GM21723 (cell line): ENCODE results near the gene ADAP2.
"Not testable (repeated sequence)": the region's sequence is repeated elsewhere in the genome, so short reads cannot be mapped to it uniquely, and the experiment has no call there.

Source experiments
- ATAC-seq: cut with Tn5 transposase; IDR thresholded peaks from one replicate; pipeline ENCODE4 v1.9.1; 2021; ENCODE audit warnings: mild to moderate bottlenecking, moderate library complexity; ENCODE audit not compliant: unreplicated experiment

Gene ADAP2

DNA sequence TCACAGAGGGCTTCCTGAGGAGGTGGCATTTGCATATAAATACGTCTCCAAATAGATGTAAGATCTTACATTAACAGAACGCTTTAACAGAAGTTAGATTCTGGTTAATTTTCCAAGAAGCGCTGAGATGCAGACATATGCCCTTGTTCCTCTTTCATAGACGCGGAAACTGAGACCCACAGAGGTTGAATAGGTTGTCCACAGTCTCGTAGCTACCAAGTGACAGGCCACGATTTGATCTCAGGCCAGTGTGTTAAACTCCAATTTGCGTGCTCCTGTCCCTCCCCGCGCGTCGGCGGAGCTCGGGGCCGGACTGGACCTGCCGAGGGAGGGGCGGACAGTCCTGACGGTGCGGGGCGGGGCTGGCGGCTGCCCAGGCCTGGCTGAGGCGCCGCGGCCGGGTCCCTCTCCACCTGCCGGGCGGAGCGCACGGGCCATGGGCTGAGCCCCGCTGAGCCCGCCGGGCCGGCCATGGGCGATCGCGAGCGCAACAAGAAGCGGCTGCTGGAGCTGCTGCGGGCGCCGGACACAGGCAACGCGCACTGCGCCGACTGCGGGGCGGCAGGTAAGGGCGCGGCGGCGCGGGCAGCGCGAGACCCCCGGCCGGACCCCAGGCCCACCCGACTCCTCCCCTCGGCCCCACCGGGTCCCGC lies at the start of gene ADAP2:
Gene ADAP2, plus strand, starts transcription at position 402 of the 653 bp plus-strand sequence. Its CDS starts 70 bp downstream, at position 472.
- ATAC-seq, result no peak

GRCh38 chr17:30886187-30886586 lies 35.6 kb upstream of the ADAP2 start:
- no peak for ATAC-seq

GRCh38 chr17:30894236-30894635 lies 27.5 kb upstream of the ADAP2 start:
- ATAC-seq, result no peak

GRCh38 chr17:30897311-30897710 lies 24.4 kb upstream of the ADAP2 start:
- ATAC-seq, result no peak

GRCh38 chr17:30905742-30906100 lies 16.0 kb upstream of the ADAP2 start:
- peak; percentile 23 for ATAC-seq

DNA sequence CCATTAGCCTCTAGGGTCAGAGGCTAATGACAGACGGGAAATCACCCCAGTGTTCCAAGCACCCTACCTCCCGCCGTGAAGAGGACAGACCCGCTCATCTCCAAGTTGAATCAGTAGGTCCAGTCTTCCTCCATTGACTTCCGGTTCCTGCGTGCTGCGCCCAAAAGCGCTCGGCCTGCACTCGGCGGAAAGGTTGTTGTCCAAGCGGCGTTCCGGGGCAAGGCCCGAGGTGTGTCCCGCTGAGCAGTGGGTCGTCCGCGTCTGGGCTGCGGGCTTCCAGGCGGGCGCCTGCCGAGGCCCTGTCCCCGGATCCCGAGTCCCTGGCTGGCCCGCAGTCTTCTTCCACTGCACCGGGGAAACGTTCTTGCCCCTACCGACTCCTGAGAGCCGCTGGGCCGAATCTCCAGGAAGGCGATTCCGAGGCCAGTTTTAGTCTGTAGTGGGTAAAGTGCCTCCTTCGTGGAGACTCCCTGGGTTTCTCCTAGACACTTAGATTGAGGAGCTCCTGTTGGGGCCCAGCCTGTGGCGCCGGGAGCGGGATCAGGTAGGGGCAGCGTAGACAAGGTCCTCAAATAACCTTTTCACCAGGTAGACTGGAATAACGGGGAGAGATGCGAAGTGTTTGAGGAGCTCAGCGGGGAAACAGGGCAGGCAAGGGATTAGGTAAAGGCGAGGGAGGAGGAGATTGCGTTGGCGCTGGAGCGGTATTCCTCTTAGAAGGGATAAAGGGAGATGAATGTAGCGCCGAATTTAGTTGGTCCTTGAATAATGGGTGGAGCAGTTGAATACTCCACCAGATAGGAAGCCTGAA lies 15.4 kb upstream of the ADAP2 start, which contains the start of gene TEFM:
Gene TEFM, minus strand, starts transcription at position 138 of the 811 bp plus-strand sequence. Its CDS starts 40 bp downstream, at position 98.
- peak; percentile 83 for ATAC-seq

GRCh38 chr17:30908717-30909420 lies 12.9 kb upstream of the ADAP2 start:
- ATAC-seq, result no peak

DNA sequence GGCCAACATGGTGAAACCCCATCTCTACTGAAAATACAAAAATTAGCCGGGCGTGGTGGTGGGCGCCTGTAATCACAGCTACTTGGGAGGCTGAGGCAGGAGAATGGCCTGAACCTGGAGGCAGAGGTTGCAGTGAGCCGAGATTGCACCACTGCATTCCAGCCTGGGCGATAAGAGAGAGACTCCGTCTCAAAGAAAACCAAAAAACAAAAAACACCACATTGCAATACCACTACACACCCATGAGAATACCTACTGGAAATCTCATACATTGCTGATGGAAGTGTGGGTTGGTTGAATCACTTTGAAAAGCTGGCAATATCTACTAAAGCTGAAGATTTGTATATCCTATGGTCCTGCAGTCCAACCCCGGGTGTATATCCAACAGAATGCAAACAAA lies 11.6 kb upstream of the ADAP2 start:
- ATAC-seq, result not testable (repeated sequence)

GRCh38 chr17:30913955-30914354 lies 7.8 kb upstream of the ADAP2 start:
- no peak for ATAC-seq

DNA sequence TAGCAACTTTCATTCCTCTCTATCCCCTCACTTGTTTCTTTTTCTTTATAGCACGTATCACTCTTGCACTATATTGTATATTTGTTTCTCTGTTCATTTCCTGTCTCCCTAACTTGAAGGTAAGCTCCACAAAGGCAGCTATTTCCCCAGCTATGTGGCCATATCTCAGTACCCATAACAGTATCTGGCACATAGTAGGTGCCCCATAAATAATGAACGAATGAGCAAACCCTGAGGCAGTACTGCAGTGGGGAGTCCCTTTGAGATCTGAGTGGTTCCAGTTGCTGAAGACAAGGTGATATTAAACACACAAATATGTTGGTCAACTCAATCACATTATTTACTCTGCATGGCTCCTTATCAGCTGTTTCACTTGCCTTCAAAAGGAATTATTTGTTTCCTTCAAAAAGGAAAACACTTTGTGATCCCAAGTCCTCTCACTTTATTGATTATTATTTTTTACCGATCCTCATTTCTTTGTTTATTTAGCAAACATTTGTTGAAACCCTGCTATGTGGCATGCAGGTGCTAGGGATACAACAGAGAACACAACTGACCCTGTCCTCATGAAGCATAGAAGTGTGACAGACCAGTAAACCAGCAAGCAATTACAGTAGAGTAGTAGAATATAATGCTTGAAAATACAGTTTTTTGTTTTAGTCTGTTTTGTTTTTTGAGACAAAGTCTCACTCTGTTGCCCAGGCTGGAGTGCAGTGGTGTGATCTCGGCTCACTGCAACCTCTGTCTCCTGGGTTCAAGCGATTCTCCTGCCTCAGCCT lies 5.7 kb upstream of the ADAP2 start:
- no peak for ATAC-seq

DNA sequence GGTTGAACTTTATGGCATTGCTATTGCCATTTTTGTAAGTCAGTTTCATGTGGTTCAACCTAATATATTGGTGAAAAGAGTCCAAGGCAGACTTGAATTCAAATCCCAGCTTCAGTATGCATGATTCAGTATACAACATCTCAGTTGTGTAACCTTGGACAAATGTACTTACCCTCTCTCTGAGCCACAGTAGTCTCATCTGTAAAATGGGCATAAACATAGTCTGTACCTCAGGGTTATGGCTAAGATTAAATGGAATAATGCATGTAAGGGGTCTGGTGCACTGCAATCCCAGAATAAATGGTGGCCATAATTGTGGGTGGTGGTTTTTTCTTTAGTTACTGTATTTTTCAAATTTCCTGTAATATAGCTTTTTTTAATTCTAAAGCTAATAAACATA lies 4.7 kb upstream of the ADAP2 start:
- ATAC-seq, result no peak

GRCh38 chr17:30920282-30920681 lies 1.5 kb upstream of the ADAP2 start:
- ATAC-seq, result no peak

DNA sequence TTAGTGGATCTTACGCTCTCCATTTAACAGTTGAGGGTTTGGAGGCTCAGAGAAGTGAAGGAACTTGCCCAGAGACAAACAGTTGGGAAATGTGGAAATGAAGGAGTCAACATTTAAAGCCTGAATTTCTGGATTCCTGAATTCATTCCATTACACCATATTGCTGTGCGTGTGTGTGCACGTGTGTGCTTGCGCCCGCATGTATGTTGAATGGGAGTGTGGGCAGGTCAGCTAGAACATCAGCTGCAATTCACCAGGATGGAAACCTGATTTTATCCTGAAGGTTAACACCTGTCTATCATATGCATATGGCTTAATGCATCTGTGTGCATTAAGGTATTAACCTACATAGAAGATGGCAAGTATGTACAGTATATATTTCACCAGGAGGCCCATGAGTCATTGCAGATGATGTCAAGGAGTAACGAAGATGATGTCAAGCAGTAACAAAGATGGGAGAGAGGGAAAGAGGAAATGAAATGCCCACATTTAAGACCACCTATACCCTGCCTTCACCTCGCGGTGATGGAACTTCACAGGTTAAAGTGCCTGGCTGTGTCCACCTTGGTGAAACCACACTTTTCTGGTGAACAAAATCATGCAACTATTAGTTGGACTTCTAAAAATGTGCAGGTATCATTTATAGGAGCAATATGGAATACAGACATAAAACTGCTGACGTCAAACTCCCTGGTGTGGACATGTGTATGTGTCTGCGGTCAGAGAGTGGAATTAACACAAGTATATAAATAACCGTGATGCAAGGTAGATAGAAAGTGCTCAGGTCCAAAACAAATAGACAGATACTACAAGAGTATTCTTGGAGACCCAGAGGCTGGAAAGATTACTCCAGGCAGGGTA lies 832 bp upstream of the ADAP2 start:
- ATAC-seq, result no peak

- ATAC-seq, result no peak
Observed at GRCh38 chr17:30922235-30923030, 688 bp downstream of the ADAP2 start.

GRCh38 chr17:30924341-30924740 lies 2.6 kb downstream of the ADAP2 start:
- no peak for ATAC-seq

GRCh38 chr17:30926516-30926915 lies 4.8 kb downstream of the ADAP2 start:
- no peak for ATAC-seq

GRCh38 chr17:30927756-30928155 lies 6.0 kb downstream of the ADAP2 start:
- ATAC-seq, result no peak

DNA sequence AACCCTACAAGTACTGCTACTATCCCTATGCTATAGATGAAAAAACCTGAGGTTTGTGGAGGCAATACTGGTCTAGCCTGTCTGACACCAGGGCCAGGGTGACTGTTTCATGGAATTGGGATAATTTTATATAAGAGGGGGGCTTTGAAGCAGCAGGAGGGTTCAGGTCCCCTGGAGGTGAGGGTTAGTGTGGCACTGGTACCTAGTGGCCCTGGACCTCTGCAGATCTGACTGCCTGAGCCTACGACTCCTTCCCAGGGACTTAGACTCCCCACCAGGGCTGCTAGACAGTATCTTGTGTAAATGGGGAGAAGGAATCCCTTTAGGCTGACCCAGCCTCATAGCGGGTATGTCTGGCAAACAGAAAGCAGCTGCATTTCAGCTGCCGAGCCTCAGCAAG lies 6.8 kb downstream of the ADAP2 start:
- ATAC-seq, result no peak

GRCh38 chr17:30929081-30929633 lies 7.4 kb downstream of the ADAP2 start:
- ATAC-seq, result no peak
